Activated naive CD4-positive, alpha-beta T cell treated with anti-CD3 and anti-CD28 coated beads, Interleukin-2, amount 50 U/mL, for 72 hours (primary cell): ENCODE measurements around the gene EYS. TPM values are rescaled to one million over a fixed set of nuclear protein-coding genes. Genes with fewer than 3 reads are reported as not detected.

Source experiments
- ATAC-seq, 2 donors: fragments of 150-1000 bp; cut with Tn5 transposase; 2 replicates each; pipeline ENCODE4 v1.10.0; 2021; ENCODE audit warnings: mild to moderate bottlenecking in 2 of 2, moderate library complexity in 2 of 2
- DNase-seq, 2 donors: peaks; one replicate each; pipeline ENCODE4 v3.0.0; 2021 to 2022; ENCODE audit warnings: low spot score in 2 of 2
- H3K27ac Mint-ChIP-seq, 2 donors: one replicate each; pipeline ENCODE4 v1.8.0; 2022; ENCODE audit warnings: mild to moderate bottlenecking in 2 of 2, mixed read lengths in 2 of 2
- H3K36me3 Mint-ChIP-seq, 2 donors: one replicate each; pipeline ENCODE4 v1.8.0; 2022; ENCODE audit warnings: mixed read lengths in 2 of 2
- H3K9me3 Mint-ChIP-seq, 2 donors: one replicate each; pipeline ENCODE4 v1.8.0; 2022; ENCODE audit warnings: mixed read lengths in 2 of 2
- total RNA-seq, 2 donors: library from RNA; stranded (reverse); gene quantifications; one replicate each; pipeline ENCODE4 v1.2.3, GENCODE V29; 2022

EYS gene
- total RNA-seq, 2 donors from 2014 or later = not detected

DNA sequence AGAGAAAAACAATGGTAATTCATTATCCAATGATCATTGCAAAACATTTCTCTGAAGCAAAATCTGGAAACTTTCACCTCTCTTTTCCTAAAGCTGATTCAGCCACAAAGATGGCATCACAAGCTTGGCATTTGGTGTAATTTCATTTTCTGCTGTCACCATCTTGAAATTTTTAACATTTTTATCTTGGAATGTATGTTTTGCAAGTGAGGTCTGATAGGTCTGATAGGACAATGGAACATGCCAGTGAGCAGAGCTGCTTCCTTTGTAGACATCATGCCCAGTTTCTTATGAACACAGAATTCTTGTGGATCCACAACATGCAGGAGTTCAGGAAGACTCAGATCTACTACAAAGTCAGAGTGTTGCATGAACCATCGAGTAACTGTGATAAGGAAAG lies 969.6 kb downstream of the EYS start:
- no peak overlapping the region for H3K27ac Mint-ChIP-seq
- ATAC-seq (no peak), DNase-seq (no peak)
- no peaks in the 10 kb centered on the region for H3K36me3 Mint-ChIP-seq
- peaks cover 6 to 15% of the 10 kb centered on the region in 2 donors for H3K9me3 Mint-ChIP-seq

GRCh38 chr6:64736421-64736950 lies 970.5 kb downstream of the EYS start:
- Mint-ChIP-seq H3K9me3 (peaks cover 4 to 13% of the 10 kb centered on the region in 2 donors), H3K36me3 (no peaks in the 10 kb centered on the region), H3K27ac (no peak overlapping the region)
- no peak for ATAC-seq
- no peak for DNase-seq

GRCh38 chr6:64733433-64733832 lies 973.6 kb downstream of the EYS start:
- Mint-ChIP-seq H3K9me3 (peaks cover 10 to 17% of the 10 kb centered on the region in 2 donors), H3K27ac (no peak overlapping the region), H3K36me3 (no peaks in the 10 kb centered on the region)
- no peak for ATAC-seq
- no peak for DNase-seq

- peaks cover 10 to 13% of the 10 kb centered on the region in 2 donors for H3K9me3 Mint-ChIP-seq
- no peaks in the 10 kb centered on the region for H3K36me3 Mint-ChIP-seq
- no peak for DNase-seq
- H3K27ac Mint-ChIP-seq = no peak overlapping the region
- ATAC-seq = no peak
Measured at GRCh38 chr6:64732888-64733287, 974.1 kb downstream of the EYS start.

GRCh38 chr6:64729522-64729921 lies 977.5 kb downstream of the EYS start:
- no peak for DNase-seq
- no peaks in the 10 kb centered on the region for H3K36me3 Mint-ChIP-seq
- no peak for ATAC-seq
- peaks cover 8 to 10% of the 10 kb centered on the region in 2 donors for H3K9me3 Mint-ChIP-seq
- no peak overlapping the region for H3K27ac Mint-ChIP-seq

DNA sequence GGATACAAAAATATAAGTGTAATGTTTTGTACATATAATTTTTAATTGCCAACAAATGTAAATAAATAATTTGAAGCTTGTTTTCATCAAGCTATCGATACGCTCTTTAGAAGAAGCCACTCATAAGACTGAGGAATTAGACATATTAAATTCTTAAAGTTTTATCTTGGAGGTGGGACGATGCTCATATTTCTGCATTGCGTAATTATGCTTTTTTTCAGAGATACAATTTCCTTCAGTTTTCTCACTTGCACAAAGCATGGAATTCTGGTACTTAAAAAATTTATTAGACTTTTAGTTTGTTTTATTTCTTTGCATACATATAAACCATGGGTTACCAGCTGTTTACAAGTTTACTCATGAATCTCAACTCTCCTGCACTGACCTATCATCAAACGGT lies 980.0 kb downstream of the EYS start:
- Mint-ChIP-seq H3K9me3 (peaks cover 12 to 13% of the 10 kb centered on the region in 2 donors), H3K27ac (no peak overlapping the region), H3K36me3 (no peaks in the 10 kb centered on the region)
- no peak for DNase-seq
- ATAC-seq = no peak

DNA sequence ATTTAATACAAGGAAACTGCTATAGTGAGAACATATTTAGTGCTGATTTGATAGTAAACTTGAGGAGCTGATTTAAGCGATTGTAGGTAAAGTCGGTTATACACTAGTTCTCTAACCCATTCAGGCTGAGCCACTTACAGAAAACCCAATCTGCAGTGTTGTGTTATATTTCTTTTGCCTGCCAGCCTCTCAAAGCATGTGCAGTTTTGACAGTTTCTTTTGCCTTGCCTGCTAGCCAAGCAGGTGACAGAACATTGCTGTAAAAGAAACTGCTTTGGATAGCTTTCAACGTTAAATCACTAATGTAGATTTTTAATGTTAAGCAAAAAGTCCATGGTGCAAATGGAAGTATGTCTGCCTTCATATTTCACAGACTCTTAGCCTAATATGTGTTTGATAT lies 982.9 kb downstream of the EYS start:
- DNase-seq (no peak), ATAC-seq (no peak)
- Mint-ChIP-seq H3K27ac (no peak overlapping the region), H3K36me3 (no peaks in the 10 kb centered on the region), H3K9me3 (peaks cover 5 to 10% of the 10 kb centered on the region in 2 donors)

- no peak overlapping the region for H3K27ac Mint-ChIP-seq
- H3K36me3 Mint-ChIP-seq = no peaks in the 10 kb centered on the region
- DNase-seq = no peak
- no peak for ATAC-seq
- peaks cover 5 to 10% of the 10 kb centered on the region in 2 donors for H3K9me3 Mint-ChIP-seq
Measured at GRCh38 chr6:64723327-64724058, 983.5 kb downstream of the EYS start.

- Mint-ChIP-seq H3K9me3 (peaks cover 5 to 10% of the 10 kb centered on the region in 2 donors), H3K36me3 (no peaks in the 10 kb centered on the region), H3K27ac (no peak overlapping the region)
- ATAC-seq (no peak), DNase-seq (no peak)
Measured at GRCh38 chr6:64721865-64722264, 985.2 kb downstream of the EYS start.

DNA sequence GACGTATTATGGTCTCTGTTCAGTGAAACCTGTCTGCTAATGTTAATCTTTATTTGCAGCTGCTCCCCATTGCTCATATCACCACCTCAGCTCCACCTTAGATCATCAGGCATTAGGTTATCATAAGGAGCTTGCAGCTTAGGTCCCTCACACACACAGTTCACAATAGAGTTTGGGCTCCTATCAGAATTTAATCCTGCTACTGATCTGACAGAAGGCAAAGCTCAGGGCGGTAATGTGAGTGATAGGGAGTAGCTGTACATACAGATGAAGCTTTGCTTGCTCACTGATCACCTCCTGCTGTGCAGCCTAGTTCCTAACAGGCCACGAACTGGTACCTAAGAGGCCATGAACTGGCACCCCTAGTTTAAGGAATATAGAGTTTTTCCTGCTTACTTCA lies 989.7 kb downstream of the EYS start:
- Mint-ChIP-seq H3K9me3 (peaks cover 4 to 12% of the 10 kb centered on the region in 2 donors), H3K27ac (no peak overlapping the region), H3K36me3 (peaks cover 0 to 6% of the 10 kb centered on the region in 2 donors)
- ATAC-seq = no peak
- no peak for DNase-seq

DNA sequence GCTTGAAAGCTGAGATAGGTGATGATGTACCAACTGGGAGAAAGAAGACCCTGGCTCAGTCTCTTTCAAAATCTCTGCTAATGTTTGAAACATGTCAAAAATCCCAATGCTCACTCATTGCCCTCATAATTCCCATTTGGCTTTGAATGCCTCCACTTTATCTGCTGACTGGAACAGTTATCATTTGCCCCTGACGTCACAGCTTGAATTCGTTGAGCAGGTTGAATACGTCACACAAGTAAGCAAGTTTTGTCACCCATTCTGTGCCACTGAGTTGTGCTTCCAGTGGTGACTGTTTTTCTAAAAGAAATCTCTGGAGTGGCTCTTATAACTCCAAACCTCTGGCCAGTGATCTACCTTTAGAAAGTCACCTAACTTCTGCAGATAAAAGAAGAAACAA lies 991.4 kb downstream of the EYS start:
- Mint-ChIP-seq H3K9me3 (peaks cover 12 to 13% of the 10 kb centered on the region in 2 donors), H3K27ac (no peak overlapping the region), H3K36me3 (peaks cover 0 to 6% of the 10 kb centered on the region in 2 donors)
- DNase-seq = no peak
- ATAC-seq = no peak

GRCh38 chr6:64714073-64714472 lies 993.0 kb downstream of the EYS start:
- Mint-ChIP-seq H3K36me3 (peaks cover 0 to 6% of the 10 kb centered on the region in 2 donors), H3K27ac (no peak overlapping the region), H3K9me3 (peaks cover 9 to 12% of the 10 kb centered on the region in 2 donors)
- ATAC-seq (no peak), DNase-seq (no peak)

GRCh38 chr6:64713175-64713574 lies 993.9 kb downstream of the EYS start:
- ATAC-seq (no peak), DNase-seq (no peak)
- Mint-ChIP-seq H3K36me3 (peaks cover 0 to 6% of the 10 kb centered on the region in 2 donors), H3K27ac (no peak overlapping the region), H3K9me3 (peaks cover 9 to 12% of the 10 kb centered on the region in 2 donors)

DNA sequence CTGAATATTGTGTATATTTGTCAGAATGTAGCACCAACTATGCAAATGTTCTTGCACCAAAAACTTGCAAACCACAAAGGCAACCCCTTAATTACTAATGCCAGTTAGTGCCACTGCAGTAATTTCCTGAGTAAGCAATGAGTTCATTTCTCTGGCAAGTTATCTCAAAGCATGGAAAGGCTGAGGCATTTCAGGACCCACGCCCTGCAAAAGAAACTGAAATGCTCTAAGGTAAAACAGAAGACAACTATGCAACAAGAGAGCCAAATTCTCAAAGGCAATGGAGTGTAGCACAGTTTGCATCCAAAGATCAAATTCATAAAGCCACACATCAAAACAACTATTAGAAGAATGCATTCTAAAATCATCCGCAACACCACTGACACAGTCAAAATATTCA lies 994.4 kb downstream of the EYS start:
- ATAC-seq = no peak
- no peak for DNase-seq
- no peak overlapping the region for H3K27ac Mint-ChIP-seq
- peaks cover 9 to 12% of the 10 kb centered on the region in 2 donors for H3K9me3 Mint-ChIP-seq
- peaks cover 0 to 6% of the 10 kb centered on the region in 2 donors for H3K36me3 Mint-ChIP-seq

DNA sequence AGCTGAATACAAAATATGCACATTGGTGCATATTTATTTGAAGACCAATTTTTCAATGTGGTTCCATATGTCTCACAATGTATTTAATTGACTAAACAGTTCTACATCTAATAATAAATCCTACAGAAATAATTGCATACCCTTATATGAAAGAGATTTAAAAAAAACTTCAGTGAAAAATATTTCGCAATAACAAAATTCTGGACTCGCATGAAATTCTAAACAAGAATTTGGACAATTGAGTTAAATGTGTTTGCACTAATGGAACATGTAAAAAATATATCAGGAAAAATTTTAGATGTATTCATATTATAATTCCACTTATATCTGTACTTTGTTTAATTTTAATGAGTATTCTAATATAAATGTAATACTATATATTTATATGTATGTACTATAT lies 1003.1 kb downstream of the EYS start:
- Mint-ChIP-seq H3K36me3 (no peaks in the 10 kb centered on the region), H3K9me3 (peaks cover 12% of the 10 kb centered on the region in 2 donors), H3K27ac (no peak overlapping the region)
- no peak for DNase-seq
- ATAC-seq = no peak

GRCh38 chr6:64696053-64696452 lies 1011.0 kb downstream of the EYS start:
- DNase-seq (no peak), ATAC-seq (no peak)
- Mint-ChIP-seq H3K9me3 (peaks cover 13 to 19% of the 10 kb centered on the region in 2 donors), H3K36me3 (no peaks in the 10 kb centered on the region), H3K27ac (no peak overlapping the region)

- Mint-ChIP-seq H3K27ac (no peak overlapping the region), H3K36me3 (no peaks in the 10 kb centered on the region), H3K9me3 (peaks cover 6 to 25% of the 10 kb centered on the region in 2 donors)
- no peak for ATAC-seq
- no peak for DNase-seq
Measured at GRCh38 chr6:64694356-64694755, 1012.7 kb downstream of the EYS start.

GRCh38 chr6:64691064-64691463 lies 1016.0 kb downstream of the EYS start:
- Mint-ChIP-seq H3K27ac (no peak overlapping the region), H3K9me3 (peaks cover 7 to 14% of the 10 kb centered on the region in 2 donors), H3K36me3 (peaks cover 0 to 8% of the 10 kb centered on the region in 2 donors)
- ATAC-seq (no peak), DNase-seq (no peak)
